Panc1 (cell line): Measurements from ENCODE around the gene EXD3. TPM values are rescaled to one million over a fixed set of nuclear protein-coding genes. Genes with fewer than 3 reads are reported as not detected.

Experiments
- ATAC-seq: fragments of 200-7000 bp; cut with Tn5 transposase; 2 replicates; pipeline ENCODE4 v1.9.1; 2020; ENCODE audit warnings: mild to moderate bottlenecking, moderate library complexity
- BruUV-seq: library from RNA; stranded (reverse); fragments of 400-500 nt; replicated peaks from 2 replicates; lab custom pipeline; 2021; lab: Mats Ljungman, UMichigan
- CTCF ChIA-PET: fragments of 300-600 bp; sonication (Branson Sonifier 250); formaldehyde crosslinking; loops from one replicate; lab custom pipeline; 2022; ENCODE audit warnings: antibody characterized with exemption; lab: Charles Lee
- POLR2A ChIA-PET: fragments of 300-600 bp; sonication (Branson Sonifier 250); formaldehyde crosslinking; loops from one replicate; lab custom pipeline; 2022; ENCODE audit warnings: antibody characterized with exemption; lab: Charles Lee
- DNase-seq: peaks from one replicate; pipeline ENCODE4 v3.0.0-alpha.2; 2010; ENCODE audit warnings: low read depth, low spot score
- H3K27ac ChIP-seq: 2 replicates; pipeline ENCODE4 v1.5.1; 2011; ENCODE audit warnings: mild to moderate bottlenecking, low read length, inconsistent platforms
- H3K27me3 ChIP-seq: fragments of 200-500 bp; sonication (Bioruptor generic); 2 replicates; pipeline ENCODE4 v1.6.0; 2014; ENCODE audit warnings: low read length, inconsistent platforms; ENCODE audit not compliant: control insufficient read depth, insufficient read depth
- H3K36me3 ChIP-seq: fragments of 200-500 bp; sonication (Bioruptor generic); 2 replicates; pipeline ENCODE4 v1.5.1; 2014; ENCODE audit warnings: inconsistent platforms, mild to moderate bottlenecking, low read length, moderate library complexity; ENCODE audit not compliant: control insufficient read depth, insufficient read depth
- H3K4me1 ChIP-seq: 2 replicates; pipeline ENCODE4 v1.5.1; 2011; ENCODE audit warnings: inconsistent platforms, mild to moderate bottlenecking, low read length, moderate library complexity; ENCODE audit not compliant: control insufficient read depth, insufficient read depth
- H3K4me3 ChIP-seq, 2 experiments: 2 replicates each; pipeline ENCODE4 v1.5.1; 2011 to 2012; ENCODE audit warnings: low read depth in 2 of 2, low read length in 2 of 2, mild to moderate bottlenecking in 2 of 2, inconsistent platforms in 1 of 2, moderate library complexity in 1 of 2
- H3K9me3 ChIP-seq: fragments of 200-500 bp; sonication (Bioruptor generic); 2 replicates; pipeline ENCODE4 v1.5.1; 2014; ENCODE audit warnings: low read depth, mild to moderate bottlenecking, inconsistent platforms, low read length, moderate library complexity; ENCODE audit not compliant: control insufficient read depth, insufficient read depth
- CTCF ChIP-seq: fragments of 450-650 bp; IDR thresholded peaks from 2 replicates; pipeline ENCODE4 v1.5.1; 2017; ENCODE audit warnings: mild to moderate bottlenecking
- POLR2AphosphoS5 ChIP-seq: IDR thresholded peaks from 2 replicates; pipeline ENCODE4 v1.6.1; 2012; ENCODE audit warnings: mild to moderate bottlenecking, low read depth, low read length, moderate library complexity
- REST ChIP-seq, 2 experiments: IDR thresholded peaks; 2 replicates each; pipeline ENCODE4 v1.6.1; 2011 to 2012; ENCODE audit warnings: low read depth in 2 of 2, control low read depth in 1 of 2, low read length in 1 of 2, mild to moderate bottlenecking in 1 of 2, moderate library complexity in 1 of 2; ENCODE audit not compliant: insufficient read depth in 1 of 2
- SIN3A ChIP-seq: IDR thresholded peaks from 2 replicates; pipeline ENCODE4 v1.6.1; 2012; ENCODE audit warnings: low read depth, mild to moderate bottlenecking, low read length, moderate library complexity, borderline replicate concordance; ENCODE audit not compliant: insufficient read depth
- TCF7L2 ChIP-seq: IDR thresholded peaks from 2 replicates; pipeline ENCODE4 v1.6.1; 2011; ENCODE audit warnings: mild to moderate bottlenecking, low read depth, low read length, inconsistent platforms
- in situ Hi-C: cut with HindIII; loops from 2 replicates; pipeline ENCODE4 v1.10.0; 2016; ENCODE audit warnings: low sequenced_read_pairs, low pct_unique_long_range_greater_than_20kb
- intact Hi-C: fragments of 100-400 bp; cut with micrococcal nuclease; formaldehyde crosslinking; loops from one replicate; pipeline ENCODE4 v1.10.0; 2022; ENCODE audit not compliant: unreplicated experiment
- total RNA-seq: library from RNA; stranded (reverse); gene quantifications from one replicate; pipeline ENCODE4 v1.2.1, GENCODE V29; 2021; ENCODE audit not compliant: unreplicated experiment

EXD3 gene
- total RNA-seq, 1 experiment from 2014 or later, result 9.2 TPM

GRCh38 chr9:137456864-137457405 is 34.0 kb upstream of the EXD3 start:
- Histone ChIP-seq H3K4me1 (peaks cover 30% of the 10 kb centered on the region), H3K4me3 (no peak overlapping the region), H3K36me3 (no peaks in the 10 kb centered on the region; the same call in 1 of the 2 replicates), H3K27me3 (no peaks in the 10 kb centered on the region), H3K27ac (no peak overlapping the region), H3K9me3 (no peaks in the 10 kb centered on the region)
- in situ Hi-C loops, result no loop called here
- DNase-seq (no peak), ATAC-seq (no peak)
- ChIA-PET POLR2A (no interaction called here), CTCF (no interaction called here)
- TF ChIP-seq CTCF, result no peak
- TF ChIP-seq REST (IDR thresholded peaks at IDR 0.05; ENCODE audit: insufficient read depth in 1 of 2, low read depth in 2 of 2, low read length in 1 of 2), result no peak
- TF ChIP-seq POLR2AphosphoS5, result no peak
- intact Hi-C loops, result no loop called here
- BruUV-seq, result TSS peak; percentile 77

DNA sequence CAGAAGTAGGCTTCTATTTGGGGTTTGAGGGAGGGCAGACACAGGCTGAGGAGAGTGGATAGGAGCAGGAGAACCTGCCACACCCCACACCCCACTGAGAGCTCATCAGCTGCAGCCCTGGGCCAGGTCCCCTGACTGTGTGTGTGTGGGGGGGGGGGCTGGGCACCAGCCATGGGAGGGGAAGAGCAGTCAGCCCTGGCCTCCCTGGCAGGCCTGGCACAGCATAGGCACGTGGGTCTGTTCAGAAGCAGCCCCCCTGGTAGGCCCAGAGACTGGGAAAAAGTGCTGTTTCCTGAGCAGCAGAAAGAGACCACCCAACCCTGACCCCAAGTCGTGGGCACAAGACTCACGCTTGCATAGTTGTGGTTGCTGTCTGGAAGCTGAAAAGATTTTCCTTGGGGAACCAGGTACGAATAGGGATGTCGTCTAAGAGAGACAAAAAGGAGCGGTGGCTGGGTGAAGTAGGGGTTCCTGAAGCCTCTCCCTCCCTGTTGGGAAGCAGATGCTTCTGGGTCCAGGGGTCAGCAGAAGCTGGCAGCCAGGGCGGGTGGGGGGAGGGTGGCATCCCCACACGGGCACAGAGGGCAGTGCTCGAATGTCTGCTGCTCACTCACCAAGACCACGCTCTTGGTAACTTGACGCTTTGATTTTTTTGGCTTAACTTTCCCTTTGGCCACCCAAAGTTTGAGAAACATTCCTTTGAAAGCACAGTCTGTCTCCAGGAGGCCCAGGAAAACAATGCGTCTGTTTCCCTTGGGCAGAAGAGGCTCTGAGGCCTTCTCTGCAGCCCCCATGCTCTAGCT is 33.3 kb upstream of the EXD3 start:
- DNase-seq, result no peak
- peaks cover 30% of the 10 kb centered on the region for H3K4me1 ChIP-seq
- in situ Hi-C loops, result no loop called here
- ChIA-PET CTCF (no interaction called here), POLR2A (interaction anchor here (0.7 kb wide), 1 partner anchor 38 kb away, joined by 10 read pairs; no protein-coding TSS in a partner anchor)
- no peak for ATAC-seq
- no peak overlapping the region for H3K27ac ChIP-seq
- TF ChIP-seq POLR2AphosphoS5, result no peak
- TF ChIP-seq TCF7L2, result no peak
- no peak for TF ChIP-seq CTCF
- no peak for TF ChIP-seq REST (IDR thresholded peaks at IDR 0.05; ENCODE audit: insufficient read depth in 1 of 2, low read depth in 2 of 2, low read length in 1 of 2)
- no peak for TF ChIP-seq SIN3A
- no peaks in the 10 kb centered on the region for H3K27me3 ChIP-seq
- no TSS peak for BruUV-seq
- H3K4me3 ChIP-seq, result no peak overlapping the region
- H3K36me3 ChIP-seq, result no peaks in the 10 kb centered on the region; the same call in 1 of the 2 replicates
- H3K9me3 ChIP-seq, result no peaks in the 10 kb centered on the region
- intact Hi-C loops, result no loop called here
